ENCODE data around the gene AASS.
"Not testable (repeated sequence)": the region's sequence is repeated elsewhere in the genome, so short reads cannot be mapped to it uniquely, and the experiment has no call there.

AASS gene

GRCh38 chr7:122143751-122144711 is at the start of gene AASS:
Gene AASS, minus strand, starts transcription at chr7:122144249. Its CDS starts 10,523 bp downstream, at chr7:122133726.
- DNase-seq (ENCODE audit: insufficient read length, low spot score) (peak; percentile 74), FAIRE-seq (peak; percentile 95)
- peak; percentile 78 for TF ChIP-seq POLR2A (IDR thresholded peaks at IDR 0.05; ENCODE audit: low read depth, low read length)

DNA sequence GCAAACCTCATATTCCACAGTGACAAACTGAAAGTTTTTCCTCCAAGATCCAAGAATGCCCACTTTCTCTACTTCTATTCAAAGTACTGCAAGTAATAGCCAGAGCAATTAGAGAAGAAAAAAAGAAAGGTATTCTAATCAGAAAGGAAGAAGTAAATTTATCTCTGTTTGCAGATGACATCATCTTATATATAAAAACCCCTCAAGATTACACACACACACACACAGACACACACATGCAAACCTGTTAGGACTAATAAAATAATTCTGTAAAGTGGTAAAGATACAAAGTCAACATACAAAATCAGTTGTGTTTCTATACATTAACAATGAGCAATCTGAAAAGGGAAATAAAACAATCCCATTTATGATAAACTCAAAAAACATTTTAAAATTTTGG is 44.7 kb upstream of the AASS start:
- DNase-seq (ENCODE audit: insufficient read length, low spot score) (no peak), FAIRE-seq (no peak)
- TF ChIP-seq POLR2A (IDR thresholded peaks at IDR 0.05; ENCODE audit: low read depth, low read length), result no peak

DNA sequence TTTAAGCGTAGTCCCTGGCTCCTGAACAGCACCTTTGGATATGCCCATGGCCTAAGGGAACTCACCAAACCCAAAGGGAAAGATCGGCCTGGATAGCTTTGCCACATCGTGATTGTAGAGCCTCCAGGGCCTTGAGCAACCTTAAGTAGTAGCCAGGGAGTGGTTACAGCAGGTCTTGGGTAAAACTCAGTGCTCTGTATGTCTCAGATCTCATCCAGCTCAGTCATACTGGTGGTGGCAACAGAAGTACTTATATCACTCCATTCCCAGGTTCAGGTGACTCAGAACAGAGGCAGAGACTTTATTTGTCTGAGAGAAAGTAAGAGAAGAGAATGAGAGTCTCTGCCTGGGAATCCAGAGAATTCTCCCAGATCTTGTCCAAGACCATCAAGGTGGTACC is 39.1 kb upstream of the AASS start:
- DNase-seq (ENCODE audit: insufficient read length, low spot score), result no peak
- FAIRE-seq, result no peak
- no peak for TF ChIP-seq POLR2A (IDR thresholded peaks at IDR 0.05; ENCODE audit: low read depth, low read length)

GRCh38 chr7:122182081-122182480 is 38.0 kb upstream of the AASS start:
- DNase-seq (ENCODE audit: insufficient read length, low spot score), result no peak
- FAIRE-seq, result peak; percentile 82
- no peak for TF ChIP-seq POLR2A (IDR thresholded peaks at IDR 0.05; ENCODE audit: low read depth, low read length)

- DNase-seq (ENCODE audit: insufficient read length, low spot score); FAIRE-seq: not testable (repeated sequence)
These were observed 28.1 kb upstream of the AASS start for GRCh38 chr7:122172144-122172543.

- peak; percentile 52 for FAIRE-seq
- peak; percentile 24 for DNase-seq (ENCODE audit: insufficient read length, low spot score)
- no peak for TF ChIP-seq POLR2A (IDR thresholded peaks at IDR 0.05; ENCODE audit: low read depth, low read length)
These were observed 22.7 kb upstream of the AASS start for GRCh38 chr7:122166740-122167139.

GRCh38 chr7:122166275-122166674 is 22.2 kb upstream of the AASS start:
- no peak for FAIRE-seq

GRCh38 chr7:122161628-122162027 is 17.6 kb upstream of the AASS start:
- no peak for TF ChIP-seq POLR2A (IDR thresholded peaks at IDR 0.05; ENCODE audit: low read depth, low read length)
- no peak for DNase-seq (ENCODE audit: insufficient read length, low spot score)
- no peak for FAIRE-seq

More at GRCh38 chr7:122166275-122166674, 22.2 kb upstream of the AASS start:
- no peak for DNase-seq (ENCODE audit: insufficient read length, low spot score)
- TF ChIP-seq POLR2A (IDR thresholded peaks at IDR 0.05; ENCODE audit: low read depth, low read length), result no peak

DNA sequence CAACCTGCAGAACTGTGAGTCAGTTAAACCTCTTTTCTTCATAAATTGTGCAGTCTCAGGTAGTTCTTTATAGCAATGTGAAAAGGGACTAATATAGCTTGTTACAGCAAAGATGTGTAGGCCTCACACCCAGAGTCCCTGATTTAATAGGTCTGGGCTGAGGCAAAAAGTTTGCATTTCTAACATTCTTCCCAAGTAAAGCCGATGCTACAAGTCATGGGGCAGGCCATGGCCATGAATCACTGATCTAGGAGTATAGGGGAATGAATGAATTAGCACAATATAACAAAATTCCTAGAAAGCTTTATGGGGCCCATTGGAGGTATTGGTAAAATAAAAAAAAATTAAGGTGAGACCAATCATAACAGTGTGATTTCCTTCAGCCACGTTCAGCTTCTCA is 11.5 kb upstream of the AASS start:
- no peak for TF ChIP-seq POLR2A (IDR thresholded peaks at IDR 0.05; ENCODE audit: low read depth, low read length)
- DNase-seq (ENCODE audit: insufficient read length, low spot score) (no peak), FAIRE-seq (no peak)

- DNase-seq (ENCODE audit: insufficient read length, low spot score) (no peak), FAIRE-seq (no peak)
- no peak for TF ChIP-seq POLR2A (IDR thresholded peaks at IDR 0.05; ENCODE audit: low read depth, low read length)
These were observed 4.8 kb upstream of the AASS start for GRCh38 chr7:122148878-122149277.

GRCh38 chr7:122148081-122148480 is 4.0 kb upstream of the AASS start:
- FAIRE-seq (no peak), DNase-seq (ENCODE audit: insufficient read length, low spot score) (no peak)
- TF ChIP-seq POLR2A (IDR thresholded peaks at IDR 0.05; ENCODE audit: low read depth, low read length), result no peak

DNA sequence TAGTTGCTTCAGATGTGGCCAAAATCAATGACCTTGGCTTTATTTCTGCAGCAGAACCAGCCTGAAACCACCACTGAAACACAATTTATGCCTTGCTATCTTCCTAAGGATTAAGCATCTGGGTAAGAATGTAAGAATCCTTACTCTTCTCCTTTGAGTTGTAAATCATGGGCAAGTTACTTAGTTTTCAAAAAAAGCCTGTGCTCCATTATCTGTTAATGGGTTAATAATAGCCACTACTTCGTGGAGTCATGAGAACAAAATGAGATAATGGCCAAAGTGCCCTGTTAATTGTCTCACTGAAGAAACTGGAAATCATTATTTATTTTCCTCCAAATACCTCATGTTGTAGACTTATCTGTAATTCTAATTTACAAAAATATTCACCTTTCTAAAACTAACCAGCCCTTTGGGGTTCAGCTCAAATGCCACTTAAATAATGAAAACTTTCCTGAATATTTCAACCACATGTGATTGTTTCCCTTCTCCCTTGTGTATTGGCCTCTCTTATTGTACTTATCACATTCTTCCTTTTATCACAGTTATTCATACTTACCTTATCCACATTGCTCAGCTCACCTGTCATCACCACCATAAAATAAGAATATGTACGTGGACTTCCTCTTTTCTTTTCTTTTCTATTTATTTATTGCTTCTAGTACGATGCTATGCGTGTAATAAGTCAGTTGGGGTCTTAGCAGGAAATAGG is 2.0 kb upstream of the AASS start:
- FAIRE-seq, result no peak
- TF ChIP-seq POLR2A (IDR thresholded peaks at IDR 0.05; ENCODE audit: low read depth, low read length), result no peak
- no peak for DNase-seq (ENCODE audit: insufficient read length, low spot score)

DNA sequence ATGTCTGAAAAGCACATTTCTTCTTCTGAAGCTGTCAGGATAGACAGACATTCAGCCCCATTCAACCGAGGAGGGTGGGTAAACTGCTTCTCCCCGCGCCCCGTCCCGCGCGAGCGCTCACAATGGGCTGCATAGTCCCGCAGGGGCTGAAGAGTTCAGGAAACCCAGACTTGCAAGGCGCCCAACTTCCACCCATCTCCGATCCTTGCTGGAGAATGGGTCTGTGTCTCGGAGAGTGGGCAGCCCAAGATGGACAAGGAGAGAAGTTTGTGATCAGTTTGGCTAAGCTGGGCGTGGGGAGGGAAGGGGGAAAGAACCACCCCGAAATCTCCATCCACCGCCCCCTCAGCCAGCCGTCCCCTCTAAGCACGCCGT is 686 bp downstream of the AASS start:
- FAIRE-seq, result no peak
- no peak for DNase-seq (ENCODE audit: insufficient read length, low spot score)

DNA sequence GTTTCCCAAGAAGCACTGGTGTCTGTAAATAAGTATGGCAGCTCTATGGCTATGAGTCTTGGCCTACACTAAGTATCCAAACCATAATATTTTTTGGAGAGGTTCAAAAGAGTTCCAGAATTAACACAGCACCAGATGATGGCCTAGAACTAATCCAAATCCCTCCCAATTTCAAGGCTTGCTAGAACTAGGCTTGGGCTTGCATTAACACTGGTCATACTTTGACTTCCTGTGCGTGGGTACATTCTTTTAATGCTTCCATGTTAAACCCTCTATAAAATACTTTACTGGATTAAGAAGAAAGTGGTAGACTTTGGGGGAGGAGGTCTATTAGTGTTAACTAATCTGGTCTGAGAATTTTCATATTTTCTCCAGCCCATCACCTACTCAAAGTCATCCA is 3.1 kb downstream of the AASS start:
- no peak for DNase-seq (ENCODE audit: insufficient read length, low spot score)
- no peak for TF ChIP-seq POLR2A (IDR thresholded peaks at IDR 0.05; ENCODE audit: low read depth, low read length)
- no peak for FAIRE-seq

More for the DNA sequence above, 686 bp downstream of the AASS start:
- TF ChIP-seq POLR2A (IDR thresholded peaks at IDR 0.05; ENCODE audit: low read depth, low read length), result no peak

All from H54 (cell line).